Fibroblast of lung (primary cell): ENCODE measurements around the gene KLHL29. TPM values are rescaled to one million over a fixed set of nuclear protein-coding genes. Genes with fewer than 3 reads are reported as not detected.

Experiments used
- DNase-seq, 2 donors: peaks; one replicate each; pipeline versions ENCODE4 v3.0.0 to v3.0.0-alpha.2; 2010; ENCODE audit warnings: low read depth in 2 of 2
- H2AFZ ChIP-seq: 2 replicates; pipeline ENCODE4 v1.5.1; 2012; ENCODE audit warnings: low read length, control low read depth, inconsistent platforms
- H3K27ac ChIP-seq: 2 replicates; pipeline ENCODE4 v1.5.1; 2011; ENCODE audit warnings: low read length, control low read depth; ENCODE audit not compliant: insufficient read depth
- H3K27me3 ChIP-seq: 2 replicates; pipeline ENCODE4 v1.5.1; 2011; ENCODE audit warnings: mild to moderate bottlenecking, low read length; ENCODE audit not compliant: control insufficient read depth, insufficient read depth
- H3K36me3 ChIP-seq: 2 replicates; pipeline ENCODE4 v1.5.1; 2011; ENCODE audit warnings: low read length; ENCODE audit not compliant: control insufficient read depth, insufficient read depth
- H3K4me1 ChIP-seq: 2 replicates; pipeline ENCODE4 v1.5.1; 2011; ENCODE audit warnings: low read length; ENCODE audit not compliant: control insufficient read depth, insufficient read depth; ENCODE audit errors: extremely low read depth
- H3K4me2 ChIP-seq: 2 replicates; pipeline ENCODE4 v1.5.1; 2011; ENCODE audit warnings: low read length, control low read depth; ENCODE audit not compliant: insufficient read depth; ENCODE audit errors: extremely low read depth
- H3K4me3 ChIP-seq, 4 experiments: fragments of 200-600 bp in 1 of 4; sonication (generic) in 1 of 4; replicated peaks in 1 of 4; 2 replicates each; pipeline ENCODE4 v1.5.1; 2011 to 2016; ENCODE audit warnings: low read length in 4 of 4, low read depth in 3 of 4, mild to moderate bottlenecking in 3 of 4, control low read depth in 2 of 4, inconsistent platforms in 1 of 4, mixed read lengths in 1 of 4; ENCODE audit not compliant: insufficient read depth in 1 of 4; ENCODE audit errors: control extremely low read depth in 1 of 4
- H3K79me2 ChIP-seq: 2 replicates; pipeline ENCODE4 v1.5.1; 2012; ENCODE audit warnings: mild to moderate bottlenecking, low read length, inconsistent platforms; ENCODE audit not compliant: control insufficient read depth, insufficient read depth
- H3K9ac ChIP-seq: 2 replicates; pipeline ENCODE4 v1.5.1; 2011; ENCODE audit warnings: mild to moderate bottlenecking, low read length, control low read depth; ENCODE audit not compliant: insufficient read depth
- H3K9me3 ChIP-seq: 2 replicates; pipeline ENCODE4 v1.5.1; 2012; ENCODE audit warnings: low read depth, low read length; ENCODE audit not compliant: control insufficient read depth, insufficient read depth
- H4K20me1 ChIP-seq: 2 replicates; pipeline ENCODE4 v1.5.1; 2011; ENCODE audit warnings: low read length; ENCODE audit not compliant: control insufficient read depth, insufficient read depth; ENCODE audit errors: extremely low read depth
- CTCF ChIP-seq, 2 donors: IDR thresholded peaks in 1 of 2; conservative IDR thresholded peaks in 1 of 2; 1 replicate in 1 of 2; 2 replicates in 1 of 2; pipeline ENCODE4 v1.5.1; 2011 to 2012; ENCODE audit warnings: low read length in 2 of 2, control low read depth in 1 of 2, inconsistent platforms in 1 of 2, low read depth in 1 of 2, mild to moderate bottlenecking in 1 of 2
- EZH2 ChIP-seq: IDR thresholded peaks from 2 replicates; pipeline ENCODE4 v1.5.1; 2012; ENCODE audit warnings: low read length, control low read depth, mild to moderate bottlenecking; ENCODE audit errors: missing control alignments
- polyA plus RNA-seq, 2 donors: library from polyadenylated mRNA; depleted of rRNA in 1 of 2; stranded (reverse) in 1 of 2; unstranded in 1 of 2; fragments of >200 nt; gene quantifications; 2 replicates each; pipeline ENCODE4 v1.2.1, GENCODE V29; 2011 to 2012; ENCODE audit warnings: missing spikeins in 1 of 2
- total RNA-seq: library from RNA; depleted of rRNA; stranded (reverse); fragments of >200 nt; gene quantifications from 2 replicates; pipeline ENCODE4 v1.2.1, GENCODE V29; 2014

KLHL29 gene
- total and polyA plus RNA-seq, 2 donors (not counting 1 experiment from before 2014, with no cell fraction given): 7.1 to 7.9 TPM

DNA sequence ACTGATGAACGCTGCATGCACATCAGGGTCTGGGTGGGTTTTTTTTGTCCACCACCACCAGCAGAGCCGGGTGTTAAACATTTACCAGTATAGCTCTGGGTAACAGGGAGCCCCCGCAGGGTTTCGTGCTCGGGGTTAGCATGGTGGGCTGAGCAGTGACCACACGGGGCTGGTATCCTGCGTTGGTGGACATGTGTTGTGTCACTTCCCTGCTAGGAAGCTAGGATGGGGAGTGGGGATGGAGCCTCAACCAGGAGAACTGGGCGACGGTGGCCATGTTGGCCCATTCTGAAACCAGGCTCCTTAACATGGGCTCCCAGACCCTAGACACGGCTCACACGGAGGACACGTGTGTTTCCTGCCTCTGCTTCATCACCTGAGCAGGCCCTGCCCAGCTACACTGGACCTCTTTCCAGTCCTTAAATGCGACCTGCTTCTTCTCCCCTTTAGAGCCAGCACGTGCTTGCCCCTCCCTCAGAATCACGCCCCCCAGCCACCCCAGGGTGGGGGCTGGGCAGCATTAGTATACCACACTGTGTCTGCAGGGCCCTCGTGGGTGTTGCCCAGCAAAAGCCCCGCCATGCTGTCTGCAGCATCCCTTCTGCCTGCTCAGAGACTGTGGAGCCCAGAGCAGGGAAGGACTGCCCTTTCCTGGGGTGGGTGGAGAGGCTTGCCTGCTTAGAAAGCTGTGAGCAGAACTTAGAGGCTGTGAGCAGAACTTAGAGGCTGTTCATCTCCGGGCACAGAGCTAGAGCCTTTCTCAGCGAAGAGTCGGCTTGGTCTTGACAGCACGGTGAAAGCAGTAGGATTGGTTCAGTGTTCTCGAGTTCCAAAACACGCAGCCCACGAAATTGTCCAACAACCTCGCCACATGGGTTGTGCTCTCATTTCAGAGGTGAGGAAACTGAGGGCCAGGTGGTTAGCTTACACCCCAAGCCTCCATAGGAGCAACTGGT, 142.1 kb downstream of the KLHL29 start:
- Histone ChIP-seq H3K79me2 (no peaks in the 10 kb centered on the region), H3K4me2 (no peak overlapping the region), H3K9ac (no peak overlapping the region), H3K9me3 (no peaks in the 10 kb centered on the region), H3K4me1 (peaks cover 2% of the 10 kb centered on the region), H3K27me3 (no peaks in the 10 kb centered on the region), H2AFZ (no peak overlapping the region), H3K36me3 (no peaks in the 10 kb centered on the region), H3K4me3 (no peak overlapping the region), H4K20me1 (no peaks in the 10 kb centered on the region), H3K27ac (no peak overlapping the region)
- TF ChIP-seq EZH2: no peak
- no peak for TF ChIP-seq CTCF (conservative IDR thresholded peaks at IDR 0.05 in 1 of 2, IDR thresholded peaks at IDR 0.05 in 1 of 2; ENCODE audit: low read depth in 1 of 2, low read length in 2 of 2)
- DNase-seq: no peak

- Histone ChIP-seq H3K4me2 (no peak overlapping the region), H4K20me1 (no peaks in the 10 kb centered on the region), H3K27me3 (no peaks in the 10 kb centered on the region), H2AFZ (no peak overlapping the region), H3K27ac (no peak overlapping the region), H3K79me2 (no peaks in the 10 kb centered on the region), H3K36me3 (no peaks in the 10 kb centered on the region), H3K9ac (no peak overlapping the region), H3K9me3 (no peaks in the 10 kb centered on the region), H3K4me1 (peaks cover 2% of the 10 kb centered on the region), H3K4me3 (no peak overlapping the region)
- TF ChIP-seq EZH2 (no peak), CTCF (conservative IDR thresholded peaks at IDR 0.05 in 1 of 2, IDR thresholded peaks at IDR 0.05 in 1 of 2; ENCODE audit: low read depth in 1 of 2, low read length in 2 of 2) (no peak)
- no peak for DNase-seq
Observed at GRCh38 chr2:23528171-23528570, 143.2 kb downstream of the KLHL29 start.

- H4K20me1 ChIP-seq: no peaks in the 10 kb centered on the region
- H3K9me3 ChIP-seq: no peaks in the 10 kb centered on the region
- no peak overlapping the region for H3K4me2 ChIP-seq
- H3K79me2 ChIP-seq: no peaks in the 10 kb centered on the region
- H3K27me3 ChIP-seq: no peaks in the 10 kb centered on the region
- H3K36me3 ChIP-seq: no peaks in the 10 kb centered on the region
- H3K4me3 ChIP-seq: no peak overlapping the region
- H3K27ac ChIP-seq: no peak overlapping the region
- H2AFZ ChIP-seq: no peak overlapping the region
- no peak for TF ChIP-seq EZH2
- no peak for TF ChIP-seq CTCF (conservative IDR thresholded peaks at IDR 0.05 in 1 of 2, IDR thresholded peaks at IDR 0.05 in 1 of 2; ENCODE audit: low read depth in 1 of 2, low read length in 2 of 2)
- H3K9ac ChIP-seq: no peak overlapping the region
- peaks cover 2% of the 10 kb centered on the region for H3K4me1 ChIP-seq
- DNase-seq: no peak
Observed at GRCh38 chr2:23528690-23529089, 143.7 kb downstream of the KLHL29 start.
